SK-N-SH (cell line): Measurements from ENCODE around the gene AMN1.
"Not testable (repeated sequence)": the region's sequence is repeated elsewhere in the genome, so short reads cannot be mapped to it uniquely, and the experiment has no call there.

Experiments used
- EP300 ChIP-seq, 2 experiments: IDR thresholded peaks; 2 replicates each; pipeline versions ENCODE4 v1.4.0 to v1.6.1; 2012; ENCODE audit warnings: borderline replicate concordance in 1 of 2, low read depth in 1 of 2, low read length in 1 of 2
- RAD21 ChIP-seq: IDR thresholded peaks from 2 replicates; pipeline ENCODE4 v1.6.1; 2012; ENCODE audit warnings: mild to moderate bottlenecking, low read length
- TF ChIP-seq, protein P1 (sequence below): IDR thresholded peaks from 2 replicates; pipeline ENCODE4; 2012
- TF ChIP-seq, protein P2 (sequence below): fragments of 200-600 bp; sonication (generic); IDR thresholded peaks from 2 replicates; pipeline ENCODE4 v1.6.1; 2017; ENCODE audit warnings: antibody characterized with exemption, mild to moderate bottlenecking, moderate library complexity
- TF ChIP-seq, protein P3 (sequence below): IDR thresholded peaks from 2 replicates; pipeline ENCODE4 v1.4.0; 2012; ENCODE audit warnings: low read depth

DNA sequence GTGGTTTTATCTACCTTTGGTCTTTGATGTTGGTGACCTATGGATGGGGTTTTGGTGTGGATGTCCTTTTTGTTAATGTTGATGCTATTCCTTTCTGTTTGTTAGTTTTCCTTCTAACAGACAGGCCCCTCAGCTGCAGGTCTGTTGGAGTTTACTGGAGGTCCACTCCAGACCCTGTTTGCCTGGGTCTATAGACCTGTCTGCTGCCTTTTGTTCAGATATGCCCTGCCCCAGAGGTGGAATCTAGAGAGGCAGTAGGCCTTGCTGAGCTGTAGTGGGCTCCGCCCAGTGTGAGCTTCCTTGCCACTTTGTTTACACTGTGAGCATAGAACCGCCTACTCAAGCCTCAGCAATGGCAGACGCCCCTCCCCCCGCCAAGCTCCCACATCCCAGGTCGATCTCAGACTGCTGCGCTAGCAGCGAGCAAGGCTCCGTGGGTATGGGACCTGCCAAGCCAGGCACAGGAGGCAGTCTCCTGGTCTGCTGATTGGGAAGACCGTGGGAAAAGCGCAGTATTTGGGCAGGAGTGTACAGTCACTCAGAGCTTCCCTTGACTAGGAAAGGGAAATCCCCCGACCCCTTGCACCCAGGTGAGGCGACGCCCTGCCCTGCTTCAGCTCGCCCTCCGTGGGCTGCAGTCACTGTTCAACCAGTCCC is 10.2 kb downstream of the AMN1 start:
- not testable (repeated sequence) for TF ChIP-seq RAD21; EP300 (IDR thresholded peaks at IDR 0.05; ENCODE audit: borderline replicate concordance in 1 of 2, low read depth in 1 of 2, low read length in 1 of 2)
- TF ChIP-seq, protein P1, sequence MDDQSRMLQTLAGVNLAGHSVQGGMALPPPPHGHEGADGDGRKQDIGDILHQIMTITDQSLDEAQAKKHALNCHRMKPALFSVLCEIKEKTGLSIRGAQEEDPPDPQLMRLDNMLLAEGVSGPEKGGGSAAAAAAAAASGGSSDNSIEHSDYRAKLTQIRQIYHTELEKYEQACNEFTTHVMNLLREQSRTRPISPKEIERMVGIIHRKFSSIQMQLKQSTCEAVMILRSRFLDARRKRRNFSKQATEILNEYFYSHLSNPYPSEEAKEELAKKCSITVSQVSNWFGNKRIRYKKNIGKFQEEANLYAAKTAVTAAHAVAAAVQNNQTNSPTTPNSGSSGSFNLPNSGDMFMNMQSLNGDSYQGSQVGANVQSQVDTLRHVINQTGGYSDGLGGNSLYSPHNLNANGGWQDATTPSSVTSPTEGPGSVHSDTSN: not testable (repeated sequence)
- TF ChIP-seq, protein P2, sequence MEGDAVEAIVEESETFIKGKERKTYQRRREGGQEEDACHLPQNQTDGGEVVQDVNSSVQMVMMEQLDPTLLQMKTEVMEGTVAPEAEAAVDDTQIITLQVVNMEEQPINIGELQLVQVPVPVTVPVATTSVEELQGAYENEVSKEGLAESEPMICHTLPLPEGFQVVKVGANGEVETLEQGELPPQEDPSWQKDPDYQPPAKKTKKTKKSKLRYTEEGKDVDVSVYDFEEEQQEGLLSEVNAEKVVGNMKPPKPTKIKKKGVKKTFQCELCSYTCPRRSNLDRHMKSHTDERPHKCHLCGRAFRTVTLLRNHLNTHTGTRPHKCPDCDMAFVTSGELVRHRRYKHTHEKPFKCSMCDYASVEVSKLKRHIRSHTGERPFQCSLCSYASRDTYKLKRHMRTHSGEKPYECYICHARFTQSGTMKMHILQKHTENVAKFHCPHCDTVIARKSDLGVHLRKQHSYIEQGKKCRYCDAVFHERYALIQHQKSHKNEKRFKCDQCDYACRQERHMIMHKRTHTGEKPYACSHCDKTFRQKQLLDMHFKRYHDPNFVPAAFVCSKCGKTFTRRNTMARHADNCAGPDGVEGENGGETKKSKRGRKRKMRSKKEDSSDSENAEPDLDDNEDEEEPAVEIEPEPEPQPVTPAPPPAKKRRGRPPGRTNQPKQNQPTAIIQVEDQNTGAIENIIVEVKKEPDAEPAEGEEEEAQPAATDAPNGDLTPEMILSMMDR: not testable (repeated sequence)
- TF ChIP-seq, protein P3, sequence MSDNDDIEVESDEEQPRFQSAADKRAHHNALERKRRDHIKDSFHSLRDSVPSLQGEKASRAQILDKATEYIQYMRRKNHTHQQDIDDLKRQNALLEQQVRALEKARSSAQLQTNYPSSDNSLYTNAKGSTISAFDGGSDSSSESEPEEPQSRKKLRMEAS: not testable (repeated sequence)
